Calu3 (cell line): Measurements from ENCODE around the gene FIP1L1. TPM values are rescaled to one million over a fixed set of nuclear protein-coding genes. Genes with fewer than 3 reads are reported as not detected.

ENCODE experiments used
- BruUV-seq: library from RNA; stranded (reverse); fragments of 400-500 nt; replicated peaks from 2 replicates; lab custom pipeline; 2021; lab: Mats Ljungman, UMichigan
- CTCF ChIA-PET: fragments of 300-600 bp; sonication (Branson Sonifier 250); formaldehyde crosslinking; loops from one replicate; lab custom pipeline; 2022; ENCODE audit warnings: antibody characterized with exemption; lab: Charles Lee
- DNase-seq: peaks from one replicate; pipeline ENCODE4 v3.0.0; 2022
- H3K27ac Mint-ChIP-seq: one replicate; pipeline ENCODE4 v1.8.0; 2022; ENCODE audit warnings: mixed read lengths; ENCODE audit not compliant: unreplicated experiment
- H3K27me3 Mint-ChIP-seq: one replicate; pipeline ENCODE4 v1.8.0; 2022; ENCODE audit warnings: mixed read lengths; ENCODE audit not compliant: unreplicated experiment
- H3K36me3 Mint-ChIP-seq: one replicate; pipeline ENCODE4 v1.8.0; 2022; ENCODE audit warnings: mild to moderate bottlenecking, moderate library complexity, mixed read lengths; ENCODE audit not compliant: insufficient read depth, unreplicated experiment
- H3K4me1 Mint-ChIP-seq: one replicate; pipeline ENCODE4 v1.8.0; 2022; ENCODE audit warnings: mild to moderate bottlenecking, low read depth, mixed read lengths; ENCODE audit not compliant: unreplicated experiment
- H3K4me3 Mint-ChIP-seq: one replicate; pipeline ENCODE4 v1.8.0; 2022; ENCODE audit warnings: mild to moderate bottlenecking, low read depth, moderate library complexity, mixed read lengths; ENCODE audit not compliant: unreplicated experiment
- H3K9me3 Mint-ChIP-seq: one replicate; pipeline ENCODE4 v1.8.0; 2022; ENCODE audit warnings: low read depth, mixed read lengths; ENCODE audit not compliant: unreplicated experiment
- intact Hi-C: fragments of 100-400 bp; cut with micrococcal nuclease; formaldehyde crosslinking; loops from one replicate; pipeline ENCODE4 v1.10.0; 2022; ENCODE audit not compliant: unreplicated experiment
- total RNA-seq: library from RNA; stranded (reverse); gene quantifications from 2 replicates; pipeline ENCODE4 v1.2.3, GENCODE V29; 2022
- TF ChIP-seq, protein P1 (sequence below): fragments of 200-600 bp; IDR thresholded peaks from one replicate; pipeline ENCODE4 v1.8.0; 2022; ENCODE audit warnings: antibody characterized with exemption; ENCODE audit not compliant: unreplicated experiment

FIP1L1 gene
- total RNA-seq, 1 experiment from 2014 or later = 56.3 TPM

DNA sequence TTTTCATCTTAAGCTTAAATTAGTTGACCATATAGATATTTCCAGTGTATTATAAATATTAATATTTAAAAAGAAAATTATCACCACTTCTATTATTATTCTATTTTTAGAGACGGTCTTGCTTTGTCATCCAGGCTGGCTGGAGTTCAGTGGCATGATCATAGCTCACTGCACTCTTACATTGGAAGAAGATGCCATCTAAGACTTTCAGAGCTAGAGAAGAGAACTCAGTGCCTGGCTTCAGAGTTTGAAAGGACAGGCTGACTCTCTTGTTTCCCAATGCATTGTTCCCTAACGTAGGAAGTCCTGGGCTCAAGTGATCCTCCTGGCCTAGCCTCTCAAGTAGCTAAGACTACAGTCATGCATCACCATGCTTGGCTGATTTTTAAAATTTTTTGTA lies 75.9 kb downstream of the FIP1L1 start:
- no TSS peak for BruUV-seq
- Mint-ChIP-seq H3K9me3 (no peaks in the 10 kb centered on the region), H3K27ac (no peak overlapping the region), H3K4me3 (no peak overlapping the region), H3K36me3 (peaks cover 7% of the 10 kb centered on the region), H3K4me1 (peaks cover 13% of the 10 kb centered on the region), H3K27me3 (no peaks in the 10 kb centered on the region)
- intact Hi-C loops = loop anchor here (10.0 kb wide), 1 partner anchor 129 kb away; no protein-coding TSS in a partner anchor
- no peak for DNase-seq
- TF ChIP-seq, protein P1, sequence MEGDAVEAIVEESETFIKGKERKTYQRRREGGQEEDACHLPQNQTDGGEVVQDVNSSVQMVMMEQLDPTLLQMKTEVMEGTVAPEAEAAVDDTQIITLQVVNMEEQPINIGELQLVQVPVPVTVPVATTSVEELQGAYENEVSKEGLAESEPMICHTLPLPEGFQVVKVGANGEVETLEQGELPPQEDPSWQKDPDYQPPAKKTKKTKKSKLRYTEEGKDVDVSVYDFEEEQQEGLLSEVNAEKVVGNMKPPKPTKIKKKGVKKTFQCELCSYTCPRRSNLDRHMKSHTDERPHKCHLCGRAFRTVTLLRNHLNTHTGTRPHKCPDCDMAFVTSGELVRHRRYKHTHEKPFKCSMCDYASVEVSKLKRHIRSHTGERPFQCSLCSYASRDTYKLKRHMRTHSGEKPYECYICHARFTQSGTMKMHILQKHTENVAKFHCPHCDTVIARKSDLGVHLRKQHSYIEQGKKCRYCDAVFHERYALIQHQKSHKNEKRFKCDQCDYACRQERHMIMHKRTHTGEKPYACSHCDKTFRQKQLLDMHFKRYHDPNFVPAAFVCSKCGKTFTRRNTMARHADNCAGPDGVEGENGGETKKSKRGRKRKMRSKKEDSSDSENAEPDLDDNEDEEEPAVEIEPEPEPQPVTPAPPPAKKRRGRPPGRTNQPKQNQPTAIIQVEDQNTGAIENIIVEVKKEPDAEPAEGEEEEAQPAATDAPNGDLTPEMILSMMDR = no peak
- CTCF ChIA-PET = no interaction called here

- H3K4me1 Mint-ChIP-seq = peaks cover 19% of the 10 kb centered on the region
- CTCF ChIA-PET = no interaction called here
- H3K4me3 Mint-ChIP-seq = no peak overlapping the region
- no peak for DNase-seq
- intact Hi-C loops = loop anchor here (10.0 kb wide), 1 partner anchor 131 kb away; no protein-coding TSS in a partner anchor
- no peak overlapping the region for H3K27ac Mint-ChIP-seq
- no peaks in the 10 kb centered on the region for H3K27me3 Mint-ChIP-seq
- TF ChIP-seq, protein P1 = no peak
- no TSS peak for BruUV-seq
- no peaks in the 10 kb centered on the region for H3K9me3 Mint-ChIP-seq
- peaks cover 14% of the 10 kb centered on the region for H3K36me3 Mint-ChIP-seq
Measured at GRCh38 chr4:53455766-53456165, 78.3 kb downstream of the FIP1L1 start.

DNA sequence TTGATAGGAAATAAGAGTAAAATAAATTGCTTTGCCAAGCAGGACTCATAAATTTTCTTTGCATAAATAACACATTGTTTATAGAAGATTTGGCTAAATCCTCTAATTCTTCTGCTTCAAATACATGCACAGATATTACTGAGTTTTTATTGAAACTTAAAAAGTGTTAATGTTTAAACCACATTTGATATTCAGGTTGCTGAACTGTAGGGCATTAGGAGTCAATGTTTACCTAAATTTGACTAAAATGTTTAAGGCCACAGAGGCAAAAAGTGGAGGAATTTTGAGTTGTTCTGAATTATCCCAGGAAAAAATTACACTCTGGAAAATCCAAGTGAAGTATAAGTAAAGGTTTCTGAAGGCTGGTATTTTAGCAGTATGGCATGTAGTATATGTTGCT lies 78.7 kb downstream of the FIP1L1 start:
- H3K4me1 Mint-ChIP-seq = peaks cover 19% of the 10 kb centered on the region

GRCh38 chr4:53459548-53459947 lies 82.1 kb downstream of the FIP1L1 start:
- peaks cover 19% of the 10 kb centered on the region for H3K4me1 Mint-ChIP-seq
- no peaks in the 10 kb centered on the region for H3K9me3 Mint-ChIP-seq
- DNase-seq = no peak
- intact Hi-C loops = loop anchor here (10.0 kb wide), 1 partner anchor 135 kb away; no protein-coding TSS in a partner anchor
- TF ChIP-seq, protein P1 = no peak
- peaks cover 16% of the 10 kb centered on the region for H3K36me3 Mint-ChIP-seq
- H3K27ac Mint-ChIP-seq = no peak overlapping the region
- BruUV-seq = no TSS peak
- CTCF ChIA-PET = no interaction called here
- H3K27me3 Mint-ChIP-seq = no peaks in the 10 kb centered on the region
- no peak overlapping the region for H3K4me3 Mint-ChIP-seq

More for the DNA sequence above, 78.7 kb downstream of the FIP1L1 start:
- H3K27me3 Mint-ChIP-seq = no peaks in the 10 kb centered on the region
- peaks cover 14% of the 10 kb centered on the region for H3K36me3 Mint-ChIP-seq
- intact Hi-C loops = loop anchor here (10.0 kb wide), 1 partner anchor 131 kb away; no protein-coding TSS in a partner anchor
- no peak for DNase-seq
- H3K4me3 Mint-ChIP-seq = no peak overlapping the region
- CTCF ChIA-PET = no interaction called here
- no peaks in the 10 kb centered on the region for H3K9me3 Mint-ChIP-seq
- TF ChIP-seq, protein P1 = no peak
- H3K27ac Mint-ChIP-seq = no peak overlapping the region
- no TSS peak for BruUV-seq
